GM21786 (cell line): ENCODE data around the gene MOSPD3.
"Not testable (repeated sequence)": the region's sequence is repeated elsewhere in the genome, so short reads cannot be mapped to it uniquely, and the experiment has no call there.

Experiments used
- ATAC-seq: cut with Tn5 transposase; IDR thresholded peaks from one replicate; pipeline ENCODE4 v1.9.1; 2021; ENCODE audit not compliant: unreplicated experiment

MOSPD3 gene

DNA sequence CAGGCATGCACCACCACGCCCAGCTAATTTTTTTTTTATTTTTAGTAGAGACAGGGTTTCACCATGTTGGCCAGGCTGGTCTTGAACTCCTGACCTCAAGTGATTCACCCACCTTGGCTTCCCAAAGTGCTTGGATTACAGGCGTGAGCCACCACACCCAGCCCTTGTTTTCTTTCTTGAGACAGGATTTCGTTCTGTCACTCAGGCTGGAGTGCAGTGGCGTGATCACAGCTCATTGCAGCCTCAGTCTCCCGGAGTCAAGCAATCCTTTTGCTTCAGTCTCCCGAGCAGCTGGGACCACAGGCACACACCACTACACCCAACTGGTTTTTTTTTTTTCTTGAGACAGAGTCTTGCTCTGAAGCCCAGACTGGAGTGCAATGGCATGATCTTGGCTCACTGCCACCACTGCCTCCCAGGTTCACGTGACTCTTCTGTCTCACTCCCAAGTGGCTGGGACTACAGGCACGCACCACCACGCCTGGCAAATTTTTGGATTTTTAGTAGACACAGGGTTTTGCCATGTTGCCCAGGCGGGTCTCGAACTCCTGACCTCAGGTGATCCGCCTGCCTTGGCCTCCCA is 49.9 kb downstream of the MOSPD3 start:
- ATAC-seq: not testable (repeated sequence)
